Panc1 (cell line): Measurements from ENCODE around the gene PAXIP1. TPM values are rescaled to one million over a fixed set of nuclear protein-coding genes. Genes with fewer than 3 reads are reported as not detected.

Experiments
- ATAC-seq: fragments of 200-7000 bp; cut with Tn5 transposase; 2 replicates; pipeline ENCODE4 v1.9.1; 2020; ENCODE audit warnings: mild to moderate bottlenecking, moderate library complexity
- BruUV-seq: library from RNA; stranded (reverse); fragments of 400-500 nt; replicated peaks from 2 replicates; lab custom pipeline; 2021; lab: Mats Ljungman, UMichigan
- CTCF ChIA-PET: fragments of 300-600 bp; sonication (Branson Sonifier 250); formaldehyde crosslinking; loops from one replicate; lab custom pipeline; 2022; ENCODE audit warnings: antibody characterized with exemption; lab: Charles Lee
- POLR2A ChIA-PET: fragments of 300-600 bp; sonication (Branson Sonifier 250); formaldehyde crosslinking; loops from one replicate; lab custom pipeline; 2022; ENCODE audit warnings: antibody characterized with exemption; lab: Charles Lee
- DNase-seq: peaks from one replicate; pipeline ENCODE4 v3.0.0-alpha.2; 2010; ENCODE audit warnings: low read depth, low spot score
- H3K27ac ChIP-seq: 2 replicates; pipeline ENCODE4 v1.5.1; 2011; ENCODE audit warnings: mild to moderate bottlenecking, low read length, inconsistent platforms
- H3K27me3 ChIP-seq: fragments of 200-500 bp; sonication (Bioruptor generic); 2 replicates; pipeline ENCODE4 v1.6.0; 2014; ENCODE audit warnings: low read length, inconsistent platforms; ENCODE audit not compliant: control insufficient read depth, insufficient read depth
- H3K36me3 ChIP-seq: fragments of 200-500 bp; sonication (Bioruptor generic); 2 replicates; pipeline ENCODE4 v1.5.1; 2014; ENCODE audit warnings: inconsistent platforms, mild to moderate bottlenecking, low read length, moderate library complexity; ENCODE audit not compliant: control insufficient read depth, insufficient read depth
- H3K4me1 ChIP-seq: 2 replicates; pipeline ENCODE4 v1.5.1; 2011; ENCODE audit warnings: inconsistent platforms, mild to moderate bottlenecking, low read length, moderate library complexity; ENCODE audit not compliant: control insufficient read depth, insufficient read depth
- H3K4me3 ChIP-seq, 2 experiments: 2 replicates each; pipeline ENCODE4 v1.5.1; 2011 to 2012; ENCODE audit warnings: low read depth in 2 of 2, low read length in 2 of 2, mild to moderate bottlenecking in 2 of 2, inconsistent platforms in 1 of 2, moderate library complexity in 1 of 2
- H3K9me3 ChIP-seq: fragments of 200-500 bp; sonication (Bioruptor generic); 2 replicates; pipeline ENCODE4 v1.5.1; 2014; ENCODE audit warnings: low read depth, mild to moderate bottlenecking, inconsistent platforms, low read length, moderate library complexity; ENCODE audit not compliant: control insufficient read depth, insufficient read depth
- POLR2AphosphoS5 ChIP-seq: IDR thresholded peaks from 2 replicates; pipeline ENCODE4 v1.6.1; 2012; ENCODE audit warnings: mild to moderate bottlenecking, low read depth, low read length, moderate library complexity
- SIN3A ChIP-seq: IDR thresholded peaks from 2 replicates; pipeline ENCODE4 v1.6.1; 2012; ENCODE audit warnings: low read depth, mild to moderate bottlenecking, low read length, moderate library complexity, borderline replicate concordance; ENCODE audit not compliant: insufficient read depth
- TCF7L2 ChIP-seq: IDR thresholded peaks from 2 replicates; pipeline ENCODE4 v1.6.1; 2011; ENCODE audit warnings: mild to moderate bottlenecking, low read depth, low read length, inconsistent platforms
- in situ Hi-C: cut with HindIII; loops from 2 replicates; pipeline ENCODE4 v1.10.0; 2016; ENCODE audit warnings: low sequenced_read_pairs, low pct_unique_long_range_greater_than_20kb
- intact Hi-C: fragments of 100-400 bp; cut with micrococcal nuclease; formaldehyde crosslinking; loops from one replicate; pipeline ENCODE4 v1.10.0; 2022; ENCODE audit not compliant: unreplicated experiment
- total RNA-seq: library from RNA; stranded (reverse); gene quantifications from one replicate; pipeline ENCODE4 v1.2.1, GENCODE V29; 2021; ENCODE audit not compliant: unreplicated experiment
- TF ChIP-seq, protein P1 (sequence below), 2 experiments: IDR thresholded peaks; 2 replicates each; pipeline ENCODE4 v1.6.1; 2011 to 2012; ENCODE audit warnings: low read depth in 2 of 2, control low read depth in 1 of 2, low read length in 1 of 2, mild to moderate bottlenecking in 1 of 2, moderate library complexity in 1 of 2; ENCODE audit not compliant: insufficient read depth in 1 of 2
- TF ChIP-seq, protein P2 (sequence below): fragments of 450-650 bp; IDR thresholded peaks from 2 replicates; pipeline ENCODE4 v1.5.1; 2017; ENCODE audit warnings: mild to moderate bottlenecking

The PAXIP1 gene
- total RNA-seq, 1 experiment from 2014 or later: 27.3 TPM

- Histone ChIP-seq H3K4me1 (no peaks in the 10 kb centered on the region), H3K4me3 (no peak overlapping the region), H3K27ac (no peak overlapping the region), H3K27me3 (no peaks in the 10 kb centered on the region), H3K9me3 (no peaks in the 10 kb centered on the region; the same call in 1 of the 2 replicates), H3K36me3 (peaks cover 30% of the 10 kb centered on the region)
- no TSS peak for BruUV-seq
- intact Hi-C loops: no loop called here
- ChIA-PET POLR2A (no interaction called here), CTCF (interaction anchor here (1.1 kb wide), 1 partner anchor 10 kb away, joined by 8 read pairs; no protein-coding TSS in a partner anchor)
- in situ Hi-C loops: no loop called here
- no peak for ATAC-seq
- no peak for DNase-seq
- TF ChIP-seq, protein P1, sequence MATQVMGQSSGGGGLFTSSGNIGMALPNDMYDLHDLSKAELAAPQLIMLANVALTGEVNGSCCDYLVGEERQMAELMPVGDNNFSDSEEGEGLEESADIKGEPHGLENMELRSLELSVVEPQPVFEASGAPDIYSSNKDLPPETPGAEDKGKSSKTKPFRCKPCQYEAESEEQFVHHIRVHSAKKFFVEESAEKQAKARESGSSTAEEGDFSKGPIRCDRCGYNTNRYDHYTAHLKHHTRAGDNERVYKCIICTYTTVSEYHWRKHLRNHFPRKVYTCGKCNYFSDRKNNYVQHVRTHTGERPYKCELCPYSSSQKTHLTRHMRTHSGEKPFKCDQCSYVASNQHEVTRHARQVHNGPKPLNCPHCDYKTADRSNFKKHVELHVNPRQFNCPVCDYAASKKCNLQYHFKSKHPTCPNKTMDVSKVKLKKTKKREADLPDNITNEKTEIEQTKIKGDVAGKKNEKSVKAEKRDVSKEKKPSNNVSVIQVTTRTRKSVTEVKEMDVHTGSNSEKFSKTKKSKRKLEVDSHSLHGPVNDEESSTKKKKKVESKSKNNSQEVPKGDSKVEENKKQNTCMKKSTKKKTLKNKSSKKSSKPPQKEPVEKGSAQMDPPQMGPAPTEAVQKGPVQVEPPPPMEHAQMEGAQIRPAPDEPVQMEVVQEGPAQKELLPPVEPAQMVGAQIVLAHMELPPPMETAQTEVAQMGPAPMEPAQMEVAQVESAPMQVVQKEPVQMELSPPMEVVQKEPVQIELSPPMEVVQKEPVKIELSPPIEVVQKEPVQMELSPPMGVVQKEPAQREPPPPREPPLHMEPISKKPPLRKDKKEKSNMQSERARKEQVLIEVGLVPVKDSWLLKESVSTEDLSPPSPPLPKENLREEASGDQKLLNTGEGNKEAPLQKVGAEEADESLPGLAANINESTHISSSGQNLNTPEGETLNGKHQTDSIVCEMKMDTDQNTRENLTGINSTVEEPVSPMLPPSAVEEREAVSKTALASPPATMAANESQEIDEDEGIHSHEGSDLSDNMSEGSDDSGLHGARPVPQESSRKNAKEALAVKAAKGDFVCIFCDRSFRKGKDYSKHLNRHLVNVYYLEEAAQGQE (IDR thresholded peaks at IDR 0.05; ENCODE audit: insufficient read depth in 1 of 2, low read depth in 2 of 2, low read length in 1 of 2): no peak
- TF ChIP-seq, protein P2, sequence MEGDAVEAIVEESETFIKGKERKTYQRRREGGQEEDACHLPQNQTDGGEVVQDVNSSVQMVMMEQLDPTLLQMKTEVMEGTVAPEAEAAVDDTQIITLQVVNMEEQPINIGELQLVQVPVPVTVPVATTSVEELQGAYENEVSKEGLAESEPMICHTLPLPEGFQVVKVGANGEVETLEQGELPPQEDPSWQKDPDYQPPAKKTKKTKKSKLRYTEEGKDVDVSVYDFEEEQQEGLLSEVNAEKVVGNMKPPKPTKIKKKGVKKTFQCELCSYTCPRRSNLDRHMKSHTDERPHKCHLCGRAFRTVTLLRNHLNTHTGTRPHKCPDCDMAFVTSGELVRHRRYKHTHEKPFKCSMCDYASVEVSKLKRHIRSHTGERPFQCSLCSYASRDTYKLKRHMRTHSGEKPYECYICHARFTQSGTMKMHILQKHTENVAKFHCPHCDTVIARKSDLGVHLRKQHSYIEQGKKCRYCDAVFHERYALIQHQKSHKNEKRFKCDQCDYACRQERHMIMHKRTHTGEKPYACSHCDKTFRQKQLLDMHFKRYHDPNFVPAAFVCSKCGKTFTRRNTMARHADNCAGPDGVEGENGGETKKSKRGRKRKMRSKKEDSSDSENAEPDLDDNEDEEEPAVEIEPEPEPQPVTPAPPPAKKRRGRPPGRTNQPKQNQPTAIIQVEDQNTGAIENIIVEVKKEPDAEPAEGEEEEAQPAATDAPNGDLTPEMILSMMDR: no peak
- TF ChIP-seq SIN3A (no peak), POLR2AphosphoS5 (no peak), TCF7L2 (no peak)
These were observed 60.2 kb downstream of the PAXIP1 start for GRCh38 chr7:154942691-154943090.

GRCh38 chr7:154937837-154938236 is 65.1 kb downstream of the PAXIP1 start:
- ChIA-PET CTCF (no interaction called here), POLR2A (interaction anchor here (0.6 kb wide), 1 partner anchor 10 kb away, joined by 3 read pairs; no protein-coding TSS in a partner anchor)
- in situ Hi-C loops: no loop called here

More at GRCh38 chr7:154937837-154938236, 65.1 kb downstream of the PAXIP1 start:
- H3K9me3 ChIP-seq: no peaks in the 10 kb centered on the region; the same call in 1 of the 2 replicates
- no TSS peak for BruUV-seq
- DNase-seq (no peak), ATAC-seq (no peak)
- H3K27ac ChIP-seq: no peak overlapping the region
- no peak overlapping the region for H3K4me3 ChIP-seq
- TF ChIP-seq TCF7L2: no peak
- no peak for TF ChIP-seq SIN3A
- no peak for TF ChIP-seq POLR2AphosphoS5
- TF ChIP-seq, protein P1 (IDR thresholded peaks at IDR 0.05; ENCODE audit: insufficient read depth in 1 of 2, low read depth in 2 of 2, low read length in 1 of 2): no peak
- TF ChIP-seq, protein P2: no peak
- intact Hi-C loops: no loop called here
- no peaks in the 10 kb centered on the region for H3K4me1 ChIP-seq
- no peaks in the 10 kb centered on the region for H3K27me3 ChIP-seq
- H3K36me3 ChIP-seq: no peaks in the 10 kb centered on the region
